NCI-H748 (cell line): ENCODE results near the gene SNRPA.
A peak's percentile ranks its signal among the peaks of the same experiment; 100 is the strongest.

Experiments used
- DNase-seq: peaks from one replicate; lab custom pipeline; 2025; ENCODE audit not compliant: unreplicated experiment; lab: John Stamatoyannopoulos, UW

The SNRPA gene

GRCh38 chr19:40800339-40800996, 49.5 kb downstream of the SNRPA start:
- no peak for DNase-seq

GRCh38 chr19:40800997-40801377, 50.0 kb downstream of the SNRPA start:
- no peak for DNase-seq

GRCh38 chr19:40801426-40802299, 50.7 kb downstream of the SNRPA start:
- DNase-seq: no peak

GRCh38 chr19:40802300-40803169, 51.5 kb downstream of the SNRPA start:
- no peak for DNase-seq

GRCh38 chr19:40803170-40803856, 52.3 kb downstream of the SNRPA start:
- DNase-seq: no peak

- no peak for DNase-seq
These were observed 53.1 kb downstream of the SNRPA start for GRCh38 chr19:40803857-40804782.

- no peak for DNase-seq
These were observed 53.8 kb downstream of the SNRPA start for GRCh38 chr19:40804783-40805242.

- DNase-seq: no peak
These were observed 54.4 kb downstream of the SNRPA start for GRCh38 chr19:40805258-40805868.

- DNase-seq: peak; percentile 86
These were observed 55.6 kb downstream of the SNRPA start for GRCh38 chr19:40806423-40807146.

GRCh38 chr19:40807147-40808020, 56.4 kb downstream of the SNRPA start:
- peak; percentile 36 for DNase-seq

- no peak for DNase-seq
These were observed 57.0 kb downstream of the SNRPA start for GRCh38 chr19:40808021-40808325.

GRCh38 chr19:40808497-40808896, 57.5 kb downstream of the SNRPA start:
- no peak for DNase-seq

GRCh38 chr19:40809358-40810086, 58.5 kb downstream of the SNRPA start:
- DNase-seq: no peak

- DNase-seq: no peak
These were observed 59.2 kb downstream of the SNRPA start for GRCh38 chr19:40810160-40810559.

- peak; percentile 85 for DNase-seq
These were observed 59.8 kb downstream of the SNRPA start for GRCh38 chr19:40810649-40811408.
